GM15510 (cell line): ENCODE measurements around the gene TNK1.
A peak's percentile ranks its signal among the peaks of the same experiment; 100 is the strongest.

Experiments used
- POLR2A ChIP-seq: IDR thresholded peaks from 3 replicates; pipeline ENCODE4 v1.6.1; 2011; ENCODE audit warnings: borderline replicate concordance; ENCODE audit not compliant: insufficient read length; ENCODE audit errors: extremely low read depth

TNK1 gene

DNA sequence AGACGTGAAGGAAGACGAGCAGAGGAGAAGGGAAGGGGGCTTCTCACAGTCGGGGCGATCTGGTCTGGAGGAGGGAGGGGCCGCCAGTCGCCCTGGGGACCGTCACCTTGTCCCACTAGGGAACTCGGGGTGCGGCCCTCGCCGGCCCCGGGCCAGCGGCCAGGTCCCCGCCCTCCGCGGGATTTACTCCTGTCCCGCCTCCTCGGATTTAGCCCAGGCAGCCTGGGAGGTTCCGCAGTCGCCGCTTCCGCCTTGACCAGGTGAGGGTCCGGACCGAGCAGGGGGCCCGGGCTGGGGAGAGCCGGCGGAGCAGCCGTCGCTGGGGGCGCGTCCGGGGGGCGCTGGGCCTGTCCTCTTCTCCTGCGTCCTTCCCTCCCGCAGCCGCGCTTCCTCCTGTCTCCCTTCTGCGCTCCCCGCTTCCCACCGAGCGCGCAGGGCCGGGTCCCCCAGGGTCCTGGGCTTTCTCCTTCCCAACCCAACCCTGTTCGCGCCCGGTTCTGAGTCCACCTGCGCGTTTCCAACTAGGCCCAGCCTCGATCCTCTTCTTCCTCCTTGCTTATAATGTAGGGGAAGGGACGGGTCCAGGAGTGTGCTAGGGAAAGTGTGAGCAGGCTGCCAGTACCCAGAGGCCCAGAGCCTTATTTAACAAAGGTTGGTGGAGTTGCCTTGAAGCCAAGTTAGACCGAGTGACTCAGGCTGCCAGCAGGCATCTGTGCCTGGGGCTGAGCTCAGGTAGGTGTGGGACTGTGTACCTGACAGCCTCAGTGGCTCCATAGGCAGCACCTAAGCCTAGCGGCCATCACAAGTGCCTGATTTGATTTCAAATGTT lies at the start of gene TNK1:
Gene TNK1, plus strand, starts transcription at position 235 of the 829 bp plus-strand sequence. CDS start 1,838 bp downstream, outside the sequence.
- TF ChIP-seq POLR2A: no peak

DNA sequence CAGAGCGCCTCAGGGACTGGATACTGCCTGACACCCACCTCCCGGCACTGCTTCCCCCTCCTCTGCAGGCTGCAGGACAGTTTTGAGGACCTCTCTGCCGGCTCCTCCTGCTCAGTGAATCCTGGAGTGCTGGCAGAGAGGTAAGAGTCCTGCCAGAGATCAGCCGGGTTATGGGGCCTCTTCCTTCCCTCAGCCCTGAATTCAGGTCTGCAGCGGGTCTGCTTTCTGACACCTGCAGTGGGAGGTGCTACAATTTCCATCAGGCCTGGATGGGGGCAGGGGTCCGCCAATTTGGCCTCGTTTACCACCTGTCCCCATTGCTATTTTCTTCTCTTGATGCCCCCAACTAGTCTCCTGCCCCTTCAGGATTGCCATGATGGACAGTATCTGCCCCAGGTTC lies 48.8 kb upstream of the TNK1 start:
- no peak for TF ChIP-seq POLR2A

DNA sequence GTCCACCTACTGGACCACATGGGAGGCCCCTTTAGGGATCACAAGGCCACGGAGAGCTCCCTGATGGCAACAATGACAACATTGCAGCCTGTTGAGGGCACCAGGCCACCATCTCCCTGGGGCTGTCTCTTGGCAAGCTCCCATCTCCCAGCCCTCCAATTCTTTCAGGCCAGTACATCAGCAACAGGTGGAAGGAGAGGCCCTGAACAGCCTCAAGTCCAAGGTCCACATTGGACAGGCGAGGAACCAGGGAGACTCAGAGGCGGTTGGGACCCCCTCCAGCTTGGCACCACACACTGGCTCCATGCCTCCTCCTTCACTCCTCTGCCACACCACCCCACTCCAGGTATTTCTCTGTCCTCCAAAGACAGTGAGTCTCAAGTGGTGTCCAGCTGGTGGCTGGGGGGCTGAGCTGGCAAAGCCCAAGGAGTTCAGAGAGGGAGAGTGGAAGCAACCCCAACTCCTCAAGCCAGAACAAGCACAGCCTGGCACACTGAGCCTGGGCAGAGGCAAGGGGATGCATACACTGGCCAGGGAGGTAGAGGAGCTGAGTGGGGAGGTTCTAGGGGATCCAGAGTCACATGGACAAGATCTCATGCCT lies 45.9 kb upstream of the TNK1 start:
- no peak for TF ChIP-seq POLR2A

DNA sequence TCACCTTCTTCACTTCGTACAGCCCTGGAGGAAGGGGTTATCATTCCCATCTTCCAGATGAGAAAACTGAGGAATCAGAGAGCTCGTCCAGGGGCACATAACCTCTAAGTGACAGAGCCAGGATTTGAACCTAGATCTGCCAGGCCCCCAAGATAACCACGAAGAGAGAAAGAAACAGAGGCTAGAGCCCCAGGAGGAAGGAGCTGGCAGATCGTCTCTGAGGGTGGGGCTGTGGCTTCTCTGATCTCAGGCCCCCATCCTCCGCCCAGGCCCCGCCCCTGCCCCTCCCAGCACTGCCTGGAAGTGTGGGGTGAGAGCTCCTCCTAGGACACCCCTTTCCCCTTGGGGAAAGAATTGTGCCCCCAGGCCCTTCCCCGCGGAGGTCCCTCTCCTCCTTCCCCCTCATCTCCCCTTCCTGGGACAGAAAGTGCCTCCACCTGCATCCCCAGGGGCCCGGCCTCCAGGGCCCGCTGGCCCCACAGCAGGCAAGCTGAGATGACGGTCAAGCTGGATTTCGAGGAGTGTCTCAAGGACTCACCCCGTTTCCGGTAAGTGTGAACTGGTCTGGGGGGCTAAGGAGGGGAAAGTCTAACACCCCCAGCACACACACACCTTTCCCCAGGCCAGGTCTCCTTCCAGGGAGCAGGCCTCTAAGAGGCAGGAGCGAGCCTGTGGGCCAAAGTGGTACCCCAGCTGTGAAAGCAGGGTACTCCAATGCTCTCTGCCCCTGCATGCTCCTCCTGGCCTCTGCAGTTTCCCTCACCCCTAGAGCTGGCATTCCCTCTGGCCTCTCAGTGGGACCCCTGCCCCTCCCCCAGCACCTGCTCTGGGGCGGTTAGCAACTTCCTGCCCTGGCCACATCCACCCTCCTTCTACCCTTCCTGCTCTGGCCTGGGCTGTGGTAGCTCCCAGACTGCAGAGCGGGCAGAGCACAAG lies 44.4 kb upstream of the TNK1 start, which contains the start of gene ACAP1:
Gene ACAP1, plus strand, starts transcription at position 290 of the 936 bp plus-strand sequence. Its CDS starts 206 bp downstream, at position 496.
- TF ChIP-seq POLR2A: peak; percentile 48

DNA sequence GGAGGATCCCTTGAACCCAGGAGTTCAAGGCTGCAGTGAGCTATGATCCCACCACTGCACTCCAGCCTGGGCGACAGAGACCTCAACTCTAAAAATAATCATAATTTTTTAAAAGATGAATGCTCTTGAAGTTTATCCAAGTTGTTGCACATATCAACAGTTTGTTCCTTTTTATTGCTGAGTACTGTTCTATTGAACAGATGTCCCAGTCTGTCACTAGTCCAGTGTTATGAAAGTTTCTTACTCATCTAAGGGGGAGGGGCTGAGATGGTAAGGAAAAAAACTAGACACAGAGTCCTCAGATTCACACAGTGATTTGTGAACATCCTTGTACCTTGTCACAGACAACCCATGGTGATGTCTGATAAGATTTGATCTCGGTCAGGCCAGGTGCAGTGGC lies 40.7 kb upstream of the TNK1 start:
- no peak for TF ChIP-seq POLR2A

DNA sequence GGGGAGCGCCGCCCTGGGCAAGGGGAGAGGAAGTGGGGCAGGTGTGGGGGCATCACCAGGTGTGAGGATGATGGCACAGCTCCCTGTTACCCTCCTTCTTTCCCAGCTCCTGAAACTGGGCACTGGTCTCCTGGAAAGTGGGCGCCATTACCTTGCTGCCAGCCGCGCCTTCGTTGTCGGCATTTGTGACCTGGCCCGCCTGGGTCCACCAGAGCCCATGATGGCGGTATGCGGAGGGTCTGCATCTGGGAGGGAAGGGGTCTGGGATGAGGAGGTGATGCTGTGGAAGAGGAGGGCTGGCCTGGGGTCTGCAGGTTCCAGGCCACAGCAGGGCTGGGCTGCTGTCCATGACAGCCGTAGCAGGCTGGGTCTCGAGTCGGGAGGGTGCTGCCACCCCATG lies 39.0 kb upstream of the TNK1 start:
- no peak for TF ChIP-seq POLR2A

DNA sequence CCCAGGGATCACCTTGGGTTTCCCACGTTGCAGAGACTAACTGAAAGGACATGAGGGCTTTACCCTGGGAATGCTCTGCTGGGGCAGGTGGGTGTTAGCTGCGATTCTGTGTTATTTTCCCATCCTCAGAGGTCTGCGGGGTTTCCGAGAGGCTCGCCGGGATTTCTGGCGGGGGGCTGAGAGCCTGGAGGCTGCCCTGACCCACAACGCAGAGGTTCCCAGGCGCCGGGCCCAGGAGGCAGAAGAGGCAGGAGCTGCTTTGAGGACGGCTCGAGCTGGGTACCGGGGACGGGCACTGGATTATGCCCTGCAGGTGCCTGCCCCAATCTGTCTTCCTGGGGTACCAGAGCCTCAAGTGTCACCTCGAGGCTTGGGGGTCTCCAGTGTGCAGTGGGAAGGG lies 37.6 kb upstream of the TNK1 start:
- no peak for TF ChIP-seq POLR2A

DNA sequence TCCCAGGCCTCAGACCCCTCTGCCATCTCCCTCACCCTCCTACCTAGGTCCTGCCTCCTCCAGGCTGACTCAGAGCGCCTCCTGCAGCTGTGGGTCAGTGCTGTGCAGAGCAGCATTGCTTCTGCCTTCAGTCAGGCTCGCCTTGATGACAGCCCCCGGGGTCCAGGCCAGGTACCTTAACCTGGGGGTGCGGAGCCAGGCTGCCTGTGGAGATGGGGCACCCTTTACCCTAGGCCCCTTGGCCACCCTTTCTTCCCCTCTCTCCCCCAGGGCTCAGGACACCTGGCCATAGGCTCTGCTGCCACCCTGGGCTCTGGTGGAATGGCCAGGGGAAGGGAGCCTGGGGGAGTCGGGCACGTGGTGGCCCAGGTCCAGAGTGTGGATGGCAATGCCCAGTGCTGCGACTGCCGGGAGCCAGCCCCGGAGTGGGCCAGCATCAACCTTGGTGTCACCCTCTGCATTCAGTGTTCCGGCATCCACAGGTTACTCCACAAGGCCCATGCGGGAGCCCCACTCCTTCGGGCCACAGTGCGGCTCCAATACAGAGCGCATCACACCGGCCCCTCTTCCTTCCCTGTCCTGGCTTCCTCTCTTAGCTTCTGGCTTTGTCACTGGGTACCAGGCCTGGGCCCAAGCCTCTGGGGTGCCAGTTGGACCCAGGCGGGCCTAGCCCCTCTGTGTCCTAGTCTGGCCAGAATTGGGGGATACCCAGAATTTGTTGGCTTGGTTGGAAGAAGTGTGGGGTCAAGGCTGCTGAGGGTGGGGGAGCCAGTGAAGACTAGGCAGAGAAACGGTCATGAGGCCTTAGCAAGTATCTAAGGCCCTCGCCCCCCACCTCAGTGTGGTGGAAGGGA lies 33.9 kb upstream of the TNK1 start:
- no peak for TF ChIP-seq POLR2A

DNA sequence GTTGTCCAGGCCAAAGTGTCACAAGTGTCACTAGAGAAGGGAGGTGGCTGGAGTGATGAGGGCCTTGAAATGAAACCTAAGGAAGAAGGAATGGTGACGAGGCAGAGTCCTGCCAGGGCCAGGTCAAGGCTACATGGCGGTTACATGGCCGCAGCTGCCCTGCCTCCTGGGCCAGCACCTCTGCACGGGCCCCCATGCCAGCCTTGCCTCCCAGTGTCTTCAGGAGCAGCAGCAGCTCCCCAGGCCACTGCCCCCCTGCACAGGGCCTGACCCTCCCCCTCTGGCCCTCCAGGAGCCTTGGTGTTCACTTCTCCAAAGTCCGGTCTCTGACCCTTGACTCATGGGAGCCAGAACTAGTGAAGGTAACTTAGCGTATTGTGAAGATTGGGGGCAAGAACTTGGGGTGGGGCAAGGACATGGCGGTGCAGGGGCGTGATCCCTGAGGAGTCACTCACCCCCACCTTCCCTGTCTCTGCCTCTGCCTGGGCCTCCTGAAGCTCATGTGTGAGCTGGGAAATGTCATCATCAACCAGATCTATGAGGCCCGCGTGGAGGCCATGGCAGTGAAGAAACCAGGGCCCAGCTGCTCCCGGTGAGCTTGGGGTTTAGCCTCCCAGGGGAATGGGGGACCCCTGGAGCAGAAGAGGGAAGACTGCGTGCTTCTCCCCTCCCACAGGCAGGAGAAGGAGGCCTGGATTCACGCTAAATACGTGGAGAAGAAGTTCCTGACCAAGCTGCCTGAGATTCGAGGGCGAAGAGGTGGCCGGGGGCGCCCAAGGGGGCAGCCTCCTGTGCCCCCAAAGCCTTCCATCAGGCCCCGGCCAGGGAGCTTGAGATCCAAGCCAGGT lies 33.0 kb upstream of the TNK1 start:
- TF ChIP-seq POLR2A: peak; percentile 17

DNA sequence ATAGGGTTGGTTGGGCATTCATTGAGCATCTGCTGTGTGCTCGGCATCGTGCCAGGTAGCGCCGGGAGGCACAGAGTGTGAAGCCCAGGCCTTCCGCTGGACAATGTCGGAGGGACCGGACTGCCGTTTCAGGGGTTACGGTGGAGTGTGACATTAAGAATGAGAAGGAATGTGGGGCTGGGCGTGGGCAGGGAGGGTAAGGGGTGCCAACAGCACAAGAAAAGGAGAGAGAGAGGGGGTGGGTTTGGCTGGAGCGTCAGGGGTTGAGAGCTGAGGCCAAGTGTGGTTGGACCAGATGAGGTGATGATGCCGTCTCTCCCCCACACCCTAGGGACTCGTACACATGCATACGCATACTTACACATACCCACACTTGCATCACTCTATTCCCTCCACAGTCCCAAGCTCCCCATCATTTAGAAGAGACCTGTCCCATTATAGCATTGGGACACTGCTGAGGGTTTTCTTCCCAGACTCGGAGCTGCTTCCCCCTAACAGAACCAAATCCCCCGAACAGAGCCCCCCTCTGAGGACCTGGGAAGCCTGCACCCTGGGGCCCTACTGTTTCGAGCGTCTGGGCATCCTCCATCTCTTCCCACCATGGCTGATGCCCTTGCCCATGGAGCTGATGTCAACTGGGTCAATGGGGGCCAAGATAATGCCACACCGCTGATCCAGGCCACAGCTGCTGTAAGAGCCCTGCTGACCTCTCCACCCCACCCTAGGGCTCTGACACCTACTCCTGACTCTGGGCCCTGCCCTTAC lies 32.2 kb upstream of the TNK1 start:
- no peak for TF ChIP-seq POLR2A

DNA sequence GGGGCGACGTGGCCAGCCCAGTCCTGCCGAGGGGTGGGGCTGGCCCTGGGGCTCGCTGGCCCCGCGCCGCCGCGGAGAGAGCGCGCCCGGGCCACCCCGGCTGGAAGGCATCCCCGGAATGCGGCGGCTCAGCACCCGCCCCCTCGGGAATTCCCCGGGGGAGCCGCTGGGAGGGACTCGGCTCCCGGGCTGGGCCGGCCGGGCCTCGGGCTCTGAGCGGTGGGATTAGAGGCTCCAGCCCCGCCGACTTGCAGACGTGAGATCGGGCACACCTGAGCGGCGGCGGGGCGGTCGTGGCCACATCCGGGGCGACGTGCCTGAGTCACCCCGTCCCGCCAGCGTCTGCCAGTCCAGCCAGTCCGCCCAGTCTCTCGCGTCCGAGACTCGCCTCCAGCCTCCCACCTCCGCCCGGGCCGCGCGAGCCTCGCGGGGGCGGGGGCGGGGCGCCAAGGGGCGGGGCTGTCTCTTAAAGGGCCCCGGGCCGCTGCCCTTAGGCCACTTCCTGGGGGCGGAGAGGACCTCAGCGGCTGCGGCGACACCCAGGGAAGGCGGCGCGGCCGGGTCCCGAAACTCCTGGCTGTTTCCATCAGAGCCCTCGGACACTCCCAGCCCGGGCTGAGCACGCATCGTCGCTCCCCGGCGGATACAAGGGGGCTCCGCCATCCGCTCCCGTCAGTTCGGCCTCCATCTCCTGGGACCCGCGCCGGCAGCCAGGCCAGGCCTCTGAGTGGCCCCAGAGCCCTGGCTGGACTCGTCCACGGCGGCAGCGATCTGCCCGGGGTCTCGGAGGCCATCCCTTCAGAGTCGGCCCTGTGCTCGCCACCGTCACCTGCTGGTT lies 29.0 kb upstream of the TNK1 start, which contains the start of gene KCTD11:
Gene KCTD11, plus strand, starts transcription at position 498 of the 838 bp plus-strand sequence.
- peak; percentile 42 for TF ChIP-seq POLR2A
